GM12873 (cell line): ENCODE measurements around the gene MESP2.

Experiments
- TF ChIP-seq, protein P1 (sequence below): IDR thresholded peaks from 2 replicates; pipeline ENCODE4 v1.5.1; 2012; ENCODE audit warnings: low read depth, mild to moderate bottlenecking, moderate library complexity, low read length, control low read depth; ENCODE audit not compliant: insufficient read depth; ENCODE audit errors: missing control alignments

Gene MESP2

DNA sequence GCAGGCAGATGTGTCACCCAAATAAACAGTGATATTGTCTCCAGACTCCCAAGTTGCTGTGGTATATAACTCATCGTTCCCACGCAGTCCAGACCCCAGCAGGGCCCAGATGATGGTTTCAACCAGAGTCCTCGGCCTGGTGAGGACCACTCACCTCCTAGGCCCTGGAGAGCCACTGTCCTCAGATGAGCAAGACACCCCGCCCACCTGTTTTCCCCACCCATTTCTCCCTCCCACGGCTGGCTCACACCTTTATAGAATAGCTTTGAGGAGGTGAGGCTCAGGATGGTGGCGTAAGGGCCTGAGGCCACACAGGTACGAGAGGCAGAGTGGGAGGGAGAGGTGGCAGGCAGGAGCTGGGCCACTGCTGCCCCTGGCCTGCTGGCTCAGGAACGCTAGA is 32.5 kb upstream of the MESP2 start:
- TF ChIP-seq, protein P1, sequence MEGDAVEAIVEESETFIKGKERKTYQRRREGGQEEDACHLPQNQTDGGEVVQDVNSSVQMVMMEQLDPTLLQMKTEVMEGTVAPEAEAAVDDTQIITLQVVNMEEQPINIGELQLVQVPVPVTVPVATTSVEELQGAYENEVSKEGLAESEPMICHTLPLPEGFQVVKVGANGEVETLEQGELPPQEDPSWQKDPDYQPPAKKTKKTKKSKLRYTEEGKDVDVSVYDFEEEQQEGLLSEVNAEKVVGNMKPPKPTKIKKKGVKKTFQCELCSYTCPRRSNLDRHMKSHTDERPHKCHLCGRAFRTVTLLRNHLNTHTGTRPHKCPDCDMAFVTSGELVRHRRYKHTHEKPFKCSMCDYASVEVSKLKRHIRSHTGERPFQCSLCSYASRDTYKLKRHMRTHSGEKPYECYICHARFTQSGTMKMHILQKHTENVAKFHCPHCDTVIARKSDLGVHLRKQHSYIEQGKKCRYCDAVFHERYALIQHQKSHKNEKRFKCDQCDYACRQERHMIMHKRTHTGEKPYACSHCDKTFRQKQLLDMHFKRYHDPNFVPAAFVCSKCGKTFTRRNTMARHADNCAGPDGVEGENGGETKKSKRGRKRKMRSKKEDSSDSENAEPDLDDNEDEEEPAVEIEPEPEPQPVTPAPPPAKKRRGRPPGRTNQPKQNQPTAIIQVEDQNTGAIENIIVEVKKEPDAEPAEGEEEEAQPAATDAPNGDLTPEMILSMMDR, result no peak

- TF ChIP-seq, protein P1, result no peak
Observed at GRCh38 chr15:89745131-89745530, 31.0 kb upstream of the MESP2 start.

DNA sequence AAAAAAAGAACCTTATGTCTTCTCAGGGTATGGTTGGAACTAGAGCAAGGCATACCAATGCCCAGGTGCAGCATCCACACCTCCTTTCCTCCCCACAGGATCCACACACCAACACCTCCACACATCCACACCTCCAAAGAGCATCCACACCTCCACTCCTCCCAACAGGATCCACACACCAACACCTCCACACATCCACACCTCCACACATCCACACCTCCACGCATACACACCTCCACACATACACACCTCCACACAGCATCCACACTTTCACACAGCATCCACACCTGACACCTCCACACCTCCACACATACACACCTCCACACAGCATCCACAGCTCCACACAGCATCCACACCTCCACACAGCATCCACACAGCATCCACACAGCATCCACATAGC is 30.4 kb upstream of the MESP2 start:
- TF ChIP-seq, protein P1, result no peak

DNA sequence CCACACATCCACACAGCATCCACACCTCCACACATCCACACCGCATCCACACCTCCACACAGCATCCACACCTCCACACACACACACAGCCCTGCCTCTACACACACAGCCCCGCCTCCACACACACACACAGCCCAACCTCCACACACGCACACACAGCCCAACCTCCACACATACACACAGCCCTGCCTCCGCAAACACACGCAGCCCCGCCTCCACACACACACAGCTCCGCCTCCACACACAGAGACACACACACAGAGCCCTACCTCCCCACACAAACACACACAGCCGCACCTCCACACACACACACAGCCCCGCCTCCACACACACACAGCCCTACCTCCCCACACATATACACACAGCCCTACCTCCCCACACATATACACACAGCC is 29.7 kb upstream of the MESP2 start:
- TF ChIP-seq, protein P1, result no peak

DNA sequence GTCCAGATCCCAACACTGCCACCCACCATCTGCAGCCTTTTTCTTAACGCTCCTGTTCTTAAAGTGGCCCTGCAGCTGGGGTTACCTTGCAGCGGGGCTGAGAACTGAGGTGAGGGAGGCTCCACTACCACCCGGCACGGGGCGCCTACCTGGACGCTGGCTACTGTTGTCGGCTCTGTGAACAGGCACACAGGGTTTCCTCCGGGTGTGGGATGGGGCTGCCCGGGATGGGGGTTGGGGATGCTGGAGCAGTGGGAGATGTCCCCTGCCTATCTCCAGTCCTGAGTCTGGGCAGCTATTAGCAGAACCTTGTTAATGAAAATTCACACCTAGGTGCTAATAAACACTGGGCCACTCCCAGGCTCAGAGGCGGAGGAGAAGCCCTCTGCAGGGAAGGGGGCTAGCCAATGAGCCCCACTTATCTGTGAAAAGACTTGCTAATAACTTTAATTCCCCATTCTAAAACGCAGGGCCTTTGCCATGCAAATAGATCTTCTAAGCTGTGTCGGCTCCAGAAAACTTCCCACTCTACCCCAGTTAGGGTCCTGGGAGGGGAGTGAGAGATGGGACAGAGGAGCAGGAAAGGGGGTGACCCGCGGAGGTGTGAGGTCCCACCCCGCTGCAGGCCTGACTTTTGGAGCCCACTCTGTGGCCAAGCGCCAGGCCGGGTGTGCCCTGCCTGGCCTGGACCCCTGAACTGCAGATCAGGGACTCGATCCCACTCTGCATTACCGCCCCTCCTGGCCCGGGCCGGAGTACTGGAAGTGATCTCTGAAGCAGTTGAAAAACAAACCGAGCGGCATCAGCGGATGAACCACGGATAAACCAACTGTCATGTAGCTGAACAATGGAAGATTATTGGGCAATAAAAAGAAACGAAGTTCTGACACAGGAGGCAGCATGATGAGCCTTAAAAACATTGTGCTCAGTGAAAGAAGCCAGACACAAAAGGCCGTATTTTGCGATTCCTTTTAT is 28.1 kb upstream of the MESP2 start:
- TF ChIP-seq, protein P1, result no peak

DNA sequence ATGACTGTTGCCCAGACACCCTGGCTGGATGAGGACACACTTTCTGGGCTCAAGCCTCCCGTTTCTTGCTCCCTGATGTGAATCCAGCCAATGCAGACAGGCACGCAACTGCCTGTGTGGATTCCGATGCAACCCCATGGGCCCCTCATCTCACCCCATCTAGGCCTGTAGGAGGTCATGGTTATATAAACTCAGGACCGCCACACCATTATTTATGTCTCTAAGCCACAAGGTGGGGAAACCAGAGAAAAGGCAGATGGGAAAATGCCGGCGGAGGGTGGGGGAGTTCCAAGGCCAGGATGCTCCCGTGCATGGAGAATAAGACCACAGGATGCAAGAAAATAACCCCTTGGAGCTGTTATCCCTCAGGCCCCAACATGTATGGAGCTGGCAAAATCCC is 27.1 kb upstream of the MESP2 start:
- TF ChIP-seq, protein P1, result no peak

GRCh38 chr15:89749526-89749925 is 26.6 kb upstream of the MESP2 start:
- TF ChIP-seq, protein P1, result no peak
